Measurements from ENCODE around the gene RNF11. TPM values are rescaled to one million over a fixed set of nuclear protein-coding genes. Genes with fewer than 3 reads are reported as not detected.

Gene RNF11
- total and polyA plus RNA-seq, 2 of the 8 experiments (the other 6 are each of a cell fraction or from before 2014, with no cell fraction given), result 49.6 to 54.2 TPM

- H3K23me2 ChIP-seq (ENCODE audit: low read depth, low read length), result no peaks in the 10 kb centered on the region
- H4K20me1 ChIP-seq (replicated peaks in 1 of 2; ENCODE audit: control insufficient read depth in 1 of 2, insufficient read depth in 2 of 2, low read length in 2 of 2), result peaks cover 2 to 5% of the 10 kb centered on the region in 2 experiments
- no peak overlapping the region for H2BK15ac ChIP-seq (ENCODE audit: low read length)
- FAIRE-seq, result no peak
- DNase-seq (ENCODE audit: low read depth in 1 of 2, low spot score in 2 of 2), result no peak
- H4K91ac ChIP-seq (replicated peaks; ENCODE audit: insufficient read length, low read length), result no peak overlapping the region
- ChIA-PET POLR2A (ENCODE audit: partially characterized antibody) (no interaction called here), CTCF (ENCODE audit: partially characterized antibody) (no interaction called here)
- no peaks in the 10 kb centered on the region for H3K27me3 ChIP-seq (replicated peaks in 1 of 4; ENCODE audit: control insufficient read depth in 3 of 4, extremely low read depth in 1 of 4, insufficient read depth in 3 of 4, low read length in 3 of 4)
- no peak overlapping the region for H2AK5ac ChIP-seq (ENCODE audit: low read depth, low read length)
- H2AFZ ChIP-seq (ENCODE audit: low read length), result no peak overlapping the region
- 87% methylated on average over 2 of the region's 2 CpGs; no CpG with 5 or more reads in 1 of the 2 experiments for WGBS, 2 experiments (ENCODE audit: extremely low coverage in 1 of 2, insufficient coverage in 1 of 2, insufficient read length in 1 of 2, insufficient replicate concordance in 2 of 2, low coverage in 1 of 2, low lambda C conversion rate in 2 of 2, missing lambda C conversion rate in 1 of 2)
- H3K27ac ChIP-seq (ENCODE audit: low read depth, low read length), result no peak overlapping the region
- H3K14ac ChIP-seq (ENCODE audit: insufficient read length), result no peak overlapping the region
- H2BK20ac ChIP-seq (ENCODE audit: low read length), result no peak overlapping the region
- no peak overlapping the region for H4K8ac ChIP-seq (ENCODE audit: extremely low read depth, insufficient read depth, low read length)
- TF ChIP-seq SIX5 (IDR thresholded peaks at IDR 0.05; ENCODE audit: low read depth, low read length) (no peak), RXRA (IDR thresholded peaks at IDR 0.05; ENCODE audit: insufficient read depth, low read depth, low read length) (no peak), CHD1 (IDR thresholded peaks at IDR 0.05; ENCODE audit: low read depth, low read length) (no peak), KDM4A (IDR thresholded peaks at IDR 0.05; ENCODE audit: low read depth, low read length, severe bottlenecking) (no peak), SRF (IDR thresholded peaks at IDR 0.05; ENCODE audit: low read depth, low read length) (no peak), RAD21 (IDR thresholded peaks at IDR 0.05 in 1 of 2, conservative IDR thresholded peaks at IDR 0.05 in 1 of 2; ENCODE audit: low read depth in 2 of 2, low read length in 2 of 2) (no peak), FOSL1 (IDR thresholded peaks at IDR 0.05; ENCODE audit: insufficient read depth, low read depth, low read length) (no peak), JUND (IDR thresholded peaks at IDR 0.05; ENCODE audit: low read length) (no peak), CEBPB (IDR thresholded peaks at IDR 0.05; ENCODE audit: low read depth, low read length) (no peak), BACH1 (IDR thresholded peaks at IDR 0.05; ENCODE audit: low read length) (no peak), SP1 (IDR thresholded peaks at IDR 0.05; ENCODE audit: low read depth, low read length) (no peak), BCL11A (IDR thresholded peaks at IDR 0.05; ENCODE audit: low read depth in 2 of 2, low read length in 2 of 2) (no peak)
- TF ChIP-seq, protein P1, sequence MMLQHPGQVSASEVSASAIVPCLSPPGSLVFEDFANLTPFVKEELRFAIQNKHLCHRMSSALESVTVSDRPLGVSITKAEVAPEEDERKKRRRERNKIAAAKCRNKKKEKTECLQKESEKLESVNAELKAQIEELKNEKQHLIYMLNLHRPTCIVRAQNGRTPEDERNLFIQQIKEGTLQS (IDR thresholded peaks at IDR 0.05; ENCODE audit: insufficient read depth, low read depth, low read length), result no peak
- TF ChIP-seq, protein P2, sequence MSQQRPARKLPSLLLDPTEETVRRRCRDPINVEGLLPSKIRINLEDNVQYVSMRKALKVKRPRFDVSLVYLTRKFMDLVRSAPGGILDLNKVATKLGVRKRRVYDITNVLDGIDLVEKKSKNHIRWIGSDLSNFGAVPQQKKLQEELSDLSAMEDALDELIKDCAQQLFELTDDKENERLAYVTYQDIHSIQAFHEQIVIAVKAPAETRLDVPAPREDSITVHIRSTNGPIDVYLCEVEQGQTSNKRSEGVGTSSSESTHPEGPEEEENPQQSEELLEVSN (IDR thresholded peaks at IDR 0.05), result no peak
- no peak overlapping the region for H2BK12ac ChIP-seq (ENCODE audit: low read depth, low read length)
- no peak overlapping the region for H4K5ac ChIP-seq (ENCODE audit: insufficient read length, low read depth, low read length)
- no peak overlapping the region for H2BK120ac ChIP-seq (replicated peaks; ENCODE audit: low read depth, low read length)
- no peak overlapping the region for H3K4ac ChIP-seq (replicated peaks; ENCODE audit: insufficient read length, low read depth, low read length)
- no peak overlapping the region for H2BK5ac ChIP-seq (ENCODE audit: low read depth, low read length)
- peaks cover 0 to 21% of the 10 kb centered on the region in 2 experiments; a peak in 1 of 4 replicates for H3K79me2 ChIP-seq (ENCODE audit: control insufficient read depth in 1 of 2, insufficient read depth in 2 of 2, low read length in 2 of 2)
- no peak overlapping the region for H3K18ac ChIP-seq (ENCODE audit: extremely low read depth, low read length)
- no peak overlapping the region for H3K9ac ChIP-seq (replicated peaks in 1 of 4; ENCODE audit: extremely low read depth in 1 of 4, low read depth in 3 of 4, low read length in 3 of 4)
- no peaks in the 10 kb centered on the region for H3K9me3 ChIP-seq (ENCODE audit: insufficient read depth in 2 of 2, low read depth in 1 of 2, low read length in 1 of 2)
- H3K4me2 ChIP-seq (ENCODE audit: insufficient read depth in 1 of 2, low read depth in 2 of 2, low read length in 2 of 2), result no peak overlapping the region
- H3K4me1 ChIP-seq (replicated peaks in 1 of 4; ENCODE audit: control insufficient read depth in 3 of 4, insufficient read depth in 4 of 4, low read length in 3 of 4), result peaks cover 0 to 6% (median 0%) of the 10 kb centered on the region in 4 experiments; a peak in 1 of 7 replicates
- no peak overlapping the region for H3K23ac ChIP-seq (ENCODE audit: insufficient read length)
- H3K79me1 ChIP-seq (ENCODE audit: low read depth, low read length), result peaks cover 4% of the 10 kb centered on the region
- no peak overlapping the region for H3K56ac ChIP-seq (replicated peaks; ENCODE audit: insufficient read length, low read depth, low read length)
- H3K4me3 ChIP-seq (ENCODE audit: extremely low read depth in 1 of 4, insufficient read depth in 2 of 4, low read depth in 3 of 4, low read length in 4 of 4), result no peak overlapping the region
- peaks cover 0 to 7% (median 2%) of the 10 kb centered on the region in 4 experiments; a peak in 2 of 8 replicates for H3K36me3 ChIP-seq (ENCODE audit: control insufficient read depth in 2 of 4, insufficient read depth in 4 of 4, low read length in 3 of 4)
These were observed 30.1 kb downstream of the RNF11 start for GRCh38 chr1:51266181-51266580.
